Right renal cortex interstitium (tissue), 3 donors: ENCODE measurements around the gene DEFB108B. TPM values are rescaled to one million over a fixed set of nuclear protein-coding genes. Genes with fewer than 3 reads are reported as not detected.
A peak's percentile ranks its signal among the peaks of the same experiment; 100 is the strongest.
"Not testable (repeated sequence)": the region's sequence is repeated elsewhere in the genome, so short reads cannot be mapped to it uniquely, and the experiment has no call there.

Experiments used
- DNase-seq, 3 donors: peaks; one replicate each; pipeline ENCODE4 v3.0.0-alpha.2; 2013; ENCODE audit warnings: low read depth in 3 of 3, low spot score in 2 of 3
- polyA plus RNA-seq, 3 donors: library from polyadenylated mRNA; unstranded; fragments of 120-200 nt; gene quantifications; one replicate each; pipeline ENCODE4 v1.2.1, GENCODE V29; 2013; ENCODE audit not compliant: insufficient read length in 3 of 3

The DEFB108B gene
- polyA plus RNA-seq, 3 donors: not detected

GRCh38 chr11:71813481-71814355 is 19.3 kb upstream of the DEFB108B start:
- DNase-seq: peak; percentile 38 to 55 (median 51)

- DNase-seq: not testable (repeated sequence)
These were observed 11.5 kb upstream of the DEFB108B start for GRCh38 chr11:71821539-71821938.

GRCh38 chr11:71829247-71829646 is 3.8 kb upstream of the DEFB108B start:
- DNase-seq: not testable (repeated sequence)

- DNase-seq: not testable (repeated sequence)
These were observed 3.3 kb upstream of the DEFB108B start for GRCh38 chr11:71829686-71830085.

- DNase-seq: not testable (repeated sequence)
These were observed 9.7 kb downstream of the DEFB108B start for GRCh38 chr11:71842720-71843119.

GRCh38 chr11:71843355-71843754 is 10.4 kb downstream of the DEFB108B start:
- not testable (repeated sequence) for DNase-seq

- no peak for DNase-seq
These were observed 10.9 kb downstream of the DEFB108B start for GRCh38 chr11:71843858-71844257.

- DNase-seq: not testable (repeated sequence)
These were observed 20.9 kb downstream of the DEFB108B start for GRCh38 chr11:71853895-71854294.

GRCh38 chr11:71855880-71856279 is 22.9 kb downstream of the DEFB108B start:
- not testable (repeated sequence) for DNase-seq

GRCh38 chr11:71860835-71861234 is 27.8 kb downstream of the DEFB108B start:
- DNase-seq: not testable (repeated sequence)

- peak in 2 of 3 donors; percentile 13 to 16 for DNase-seq
These were observed 31.1 kb downstream of the DEFB108B start for GRCh38 chr11:71863978-71864627.

GRCh38 chr11:71867209-71867608 is 34.2 kb downstream of the DEFB108B start:
- not testable (repeated sequence) for DNase-seq

- DNase-seq: not testable (repeated sequence)
These were observed 36.9 kb downstream of the DEFB108B start for GRCh38 chr11:71869931-71870330.

GRCh38 chr11:71870661-71871060 is 37.7 kb downstream of the DEFB108B start:
- not testable (repeated sequence) for DNase-seq

- not testable (repeated sequence) for DNase-seq
These were observed 43.3 kb downstream of the DEFB108B start for GRCh38 chr11:71876262-71876661.

- not testable (repeated sequence) for DNase-seq
These were observed 45.1 kb downstream of the DEFB108B start, which contains the start of gene DEFB131B for GRCh38 chr11:71878059-71878458. Gene DEFB131B (plus strand): TSS chr11:71878453. CDS start chr11:71878453, 0 bp downstream.

GRCh38 chr11:71885806-71886205 is 52.8 kb downstream of the DEFB108B start:
- not testable (repeated sequence) for DNase-seq
